ENCODE results near the gene SLC7A4. TPM values are rescaled to one million over a fixed set of nuclear protein-coding genes. Genes with fewer than 3 reads are reported as not detected.

The SLC7A4 gene
- polyA plus RNA-seq, 1 of the 3 experiments (the other 2 are of a cell fraction) = 0.02 TPM

DNA sequence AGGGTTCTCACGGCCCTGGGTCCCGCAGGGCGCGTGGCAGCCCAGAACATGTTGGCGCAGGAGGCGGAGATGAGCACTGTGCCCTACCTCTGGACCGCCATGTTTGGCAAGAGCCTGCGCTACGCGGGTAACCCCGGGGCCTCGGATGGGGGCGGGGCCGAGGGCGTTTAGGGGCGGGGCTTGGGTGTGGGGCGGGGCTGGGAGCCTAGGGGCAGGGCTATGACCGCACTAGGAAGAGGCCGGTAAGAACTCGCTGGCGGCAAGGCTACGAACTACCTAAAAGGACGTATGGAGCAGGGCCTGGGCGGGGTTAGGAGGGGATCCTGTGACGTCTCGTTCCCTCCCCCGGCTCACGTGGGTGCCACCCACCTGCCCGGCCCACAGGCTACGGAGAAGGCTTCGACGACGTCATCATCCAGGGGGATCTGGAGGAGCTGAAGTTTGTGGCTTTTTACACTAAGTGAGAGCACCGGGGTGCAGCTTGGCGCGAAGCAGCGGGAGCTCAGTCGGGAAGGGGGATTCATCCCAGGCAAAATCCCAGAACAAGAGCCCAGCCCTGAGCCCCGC lies 53.0 kb downstream of the SLC7A4 start:
- Histone ChIP-seq H2AFZ (ENCODE audit: low read depth) (no peak overlapping the region), H3K27ac (ENCODE audit: low read depth in 2 of 2, low read length in 1 of 2) (no peak overlapping the region), H3K4me1 (ENCODE audit: control insufficient read depth in 1 of 2, insufficient read depth in 2 of 2, low read depth in 1 of 2, low read length in 1 of 2) (peaks cover 6 to 25% of the 10 kb centered on the region in 2 experiments; a peak in 2 of 4 replicates), H3K36me3 (replicated peaks in 1 of 2; ENCODE audit: control insufficient read depth in 1 of 2, insufficient read depth in 2 of 2, low read length in 1 of 2) (peaks cover 0 to 6% of the 10 kb centered on the region in 2 experiments), H3K4me3 (ENCODE audit: low read depth in 2 of 2, low read length in 1 of 2) (no peak overlapping the region), H3K79me2 (ENCODE audit: insufficient read depth) (peaks cover 21% of the 10 kb centered on the region), H3K9ac (no peak overlapping the region), H3K27me3 (ENCODE audit: insufficient read depth) (no peaks in the 10 kb centered on the region), H4K20me1 (ENCODE audit: insufficient read depth) (no peaks in the 10 kb centered on the region), H3K4me2 (no peak overlapping the region), H3F3A (replicated peaks; ENCODE audit: insufficient read depth) (no peaks in the 10 kb centered on the region), H3K9me3 (no peaks in the 10 kb centered on the region), H3K9me2 (no peaks in the 10 kb centered on the region)
- POLR2A ChIA-PET = no interaction called here
- TF ChIP-seq GATA2 (CRISPR knock-in tag; IDR thresholded peaks at IDR 0.05) (no peak), JUND (IDR thresholded peaks at IDR 0.05) (no peak), FOXM1 (IDR thresholded peaks at IDR 0.05; ENCODE audit: low read depth) (no peak), YY1 (IDR thresholded peaks at IDR 0.05; ENCODE audit: low read depth) (no peak), POLR2AphosphoS5 (IDR thresholded peaks at IDR 0.05; ENCODE audit: low read depth, low read length) (no peak), FOXJ3 (CRISPR knock-in tag; IDR thresholded peaks at IDR 0.05) (no peak), TAF1 (IDR thresholded peaks at IDR 0.05; ENCODE audit: borderline replicate concordance, low read depth, low read length) (no peak), MXI1 (IDR thresholded peaks at IDR 0.05; ENCODE audit: low read depth, low read length) (no peak), EZH2phosphoT487 (IDR thresholded peaks at IDR 0.05; ENCODE audit: borderline replicate concordance, low read depth) (no peak), NRF1 (IDR thresholded peaks at IDR 0.05; ENCODE audit: low read depth, low read length) (no peak), FOSL2 (IDR thresholded peaks at IDR 0.05; ENCODE audit: borderline replicate concordance, low read depth) (no peak), SMC3 (IDR thresholded peaks at IDR 0.05; ENCODE audit: low read depth, low read length) (no peak), CHD2 (IDR thresholded peaks at IDR 0.05; ENCODE audit: low read length, partially characterized antibody) (no peak)
- TF ChIP-seq, protein P1, sequence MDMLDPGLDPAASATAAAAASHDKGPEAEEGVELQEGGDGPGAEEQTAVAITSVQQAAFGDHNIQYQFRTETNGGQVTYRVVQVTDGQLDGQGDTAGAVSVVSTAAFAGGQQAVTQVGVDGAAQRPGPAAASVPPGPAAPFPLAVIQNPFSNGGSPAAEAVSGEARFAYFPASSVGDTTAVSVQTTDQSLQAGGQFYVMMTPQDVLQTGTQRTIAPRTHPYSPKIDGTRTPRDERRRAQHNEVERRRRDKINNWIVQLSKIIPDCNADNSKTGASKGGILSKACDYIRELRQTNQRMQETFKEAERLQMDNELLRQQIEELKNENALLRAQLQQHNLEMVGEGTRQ (IDR thresholded peaks at IDR 0.05; ENCODE audit: borderline replicate concordance, low read depth, low read length) = no peak
- TF ChIP-seq, protein P2, sequence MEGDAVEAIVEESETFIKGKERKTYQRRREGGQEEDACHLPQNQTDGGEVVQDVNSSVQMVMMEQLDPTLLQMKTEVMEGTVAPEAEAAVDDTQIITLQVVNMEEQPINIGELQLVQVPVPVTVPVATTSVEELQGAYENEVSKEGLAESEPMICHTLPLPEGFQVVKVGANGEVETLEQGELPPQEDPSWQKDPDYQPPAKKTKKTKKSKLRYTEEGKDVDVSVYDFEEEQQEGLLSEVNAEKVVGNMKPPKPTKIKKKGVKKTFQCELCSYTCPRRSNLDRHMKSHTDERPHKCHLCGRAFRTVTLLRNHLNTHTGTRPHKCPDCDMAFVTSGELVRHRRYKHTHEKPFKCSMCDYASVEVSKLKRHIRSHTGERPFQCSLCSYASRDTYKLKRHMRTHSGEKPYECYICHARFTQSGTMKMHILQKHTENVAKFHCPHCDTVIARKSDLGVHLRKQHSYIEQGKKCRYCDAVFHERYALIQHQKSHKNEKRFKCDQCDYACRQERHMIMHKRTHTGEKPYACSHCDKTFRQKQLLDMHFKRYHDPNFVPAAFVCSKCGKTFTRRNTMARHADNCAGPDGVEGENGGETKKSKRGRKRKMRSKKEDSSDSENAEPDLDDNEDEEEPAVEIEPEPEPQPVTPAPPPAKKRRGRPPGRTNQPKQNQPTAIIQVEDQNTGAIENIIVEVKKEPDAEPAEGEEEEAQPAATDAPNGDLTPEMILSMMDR (IDR thresholded peaks at IDR 0.05) = no peak
- TF ChIP-seq, protein P3, sequence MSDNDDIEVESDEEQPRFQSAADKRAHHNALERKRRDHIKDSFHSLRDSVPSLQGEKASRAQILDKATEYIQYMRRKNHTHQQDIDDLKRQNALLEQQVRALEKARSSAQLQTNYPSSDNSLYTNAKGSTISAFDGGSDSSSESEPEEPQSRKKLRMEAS (IDR thresholded peaks at IDR 0.05; ENCODE audit: low read depth) = no peak
- TF ChIP-seq, protein P4, sequence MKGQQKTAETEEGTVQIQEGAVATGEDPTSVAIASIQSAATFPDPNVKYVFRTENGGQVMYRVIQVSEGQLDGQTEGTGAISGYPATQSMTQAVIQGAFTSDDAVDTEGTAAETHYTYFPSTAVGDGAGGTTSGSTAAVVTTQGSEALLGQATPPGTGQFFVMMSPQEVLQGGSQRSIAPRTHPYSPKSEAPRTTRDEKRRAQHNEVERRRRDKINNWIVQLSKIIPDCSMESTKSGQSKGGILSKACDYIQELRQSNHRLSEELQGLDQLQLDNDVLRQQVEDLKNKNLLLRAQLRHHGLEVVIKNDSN (IDR thresholded peaks at IDR 0.05; ENCODE audit: borderline replicate concordance, low read depth) = no peak
- CTCF ChIA-PET = interaction anchor here (1.2 to 3.6 kb wide), 4 partner anchors 8 to 62 kb away, joined by 3 to 12 read pairs (median 6); partner anchors contain the start of genes AIFM3 and CRKL
- peak; percentile 70 for DNase-seq
- WGBS (ENCODE audit: low lambda C conversion rate) = 48% methylated on average over 35 of the region's 39 CpGs

Small RNAs within 50 kb of the gene (small RNA-seq; reads per million reads assigned to genes)
- gene MIR649 = 0 reads per million in 7 experiments

Other genes with a start within 250 kb of the SLC7A4 start
- 26.3 and 30.0 TPM in 2 replicates for gene PI4KA, start 173.8 kb downstream of the SLC7A4 start, polyA plus RNA-seq (2012; rRNA removed)
- gene SNAP29, start 173.6 kb downstream of the SLC7A4 start, polyA plus RNA-seq (2012; rRNA removed) = 35.7 and 37.3 TPM in 2 replicates
- gene CRKL, start 115.2 kb downstream of the SLC7A4 start, polyA plus RNA-seq (2012; rRNA removed) = 9.6 and 10.2 TPM in 2 replicates
- 1.3 and 1.7 TPM in 2 replicates for gene AIFM3, start 65.3 kb downstream of the SLC7A4 start, polyA plus RNA-seq (2012; rRNA removed)
- 37.7 and 41.5 TPM in 2 replicates for gene LZTR1, start 50.3 kb downstream of the SLC7A4 start, polyA plus RNA-seq (2012; rRNA removed)
- gene THAP7, start 30.4 kb downstream of the SLC7A4 start, polyA plus RNA-seq (2012; rRNA removed) = 26.3 and 32.0 TPM in 2 replicates
- gene P2RX6, start 17.4 kb downstream of the SLC7A4 start, polyA plus RNA-seq (2012; rRNA removed) = 7.1 and 12.9 TPM in 2 replicates
- gene LRRC74B, start 13.4 kb upstream of the SLC7A4 start, polyA plus RNA-seq (2012; rRNA removed) = 0.02 and 0.03 TPM in 2 replicates

Measured in SK-N-SH (cell line).